Measurements from ENCODE around the gene CHST8. TPM values are rescaled to one million over a fixed set of nuclear protein-coding genes. Genes with fewer than 3 reads are reported as not detected.

The CHST8 gene
- total RNA-seq, 1 experiment from 2014 or later, result 33.5 TPM

DNA sequence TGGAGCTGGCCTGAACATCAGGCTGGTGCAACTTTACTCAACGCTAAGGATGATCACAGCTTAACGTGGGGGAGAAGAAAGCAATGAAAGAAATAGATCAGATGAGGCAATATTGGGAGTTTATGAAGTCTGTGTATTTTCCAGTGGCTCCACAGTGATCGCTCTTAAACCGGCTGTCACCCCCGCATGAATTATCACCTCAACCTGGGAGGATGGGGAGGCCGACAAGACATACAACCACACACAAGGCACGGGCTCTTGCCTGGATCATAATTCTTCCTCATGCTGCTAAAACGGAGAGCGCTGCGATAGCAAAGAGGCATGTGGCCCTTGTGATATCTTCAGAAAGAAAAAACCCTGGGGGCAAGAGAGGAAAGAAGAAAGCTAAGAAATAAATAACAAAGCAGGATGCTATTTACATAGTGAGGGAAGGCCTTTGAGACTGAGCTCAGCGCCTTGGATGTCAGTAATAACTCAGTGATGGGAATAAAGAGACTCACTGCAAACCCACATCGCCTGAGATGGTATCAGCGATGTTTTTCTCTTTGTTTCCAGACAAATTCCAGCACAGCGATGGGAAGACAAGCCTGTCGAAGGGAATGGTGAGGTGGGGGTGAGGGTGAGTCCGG lies 19.1 kb upstream of the CHST8 start:
- Mint-ChIP-seq H3K4me3 (no peak overlapping the region), H3K27ac (peak overlapping the region; percentile 3; the same call in 1 of the 2 replicates), H3K4me1 (peaks cover 26% of the 10 kb centered on the region), H3K27me3 (ENCODE audit: low read depth) (peaks cover 13% of the 10 kb centered on the region), H3K36me3 (peaks cover 16% of the 10 kb centered on the region), H3K9me3 (peaks cover 31% of the 10 kb centered on the region)
- ChIA-PET POLR2A (no interaction called here), CTCF (interaction anchor here (0.9 kb wide), 1 partner anchor 116 kb away, joined by 3 read pairs; no protein-coding TSS in a partner anchor)
- ATAC-seq, result peak; percentile 41; the same call in 1 of the 2 replicates
- TF ChIP-seq, protein P1, sequence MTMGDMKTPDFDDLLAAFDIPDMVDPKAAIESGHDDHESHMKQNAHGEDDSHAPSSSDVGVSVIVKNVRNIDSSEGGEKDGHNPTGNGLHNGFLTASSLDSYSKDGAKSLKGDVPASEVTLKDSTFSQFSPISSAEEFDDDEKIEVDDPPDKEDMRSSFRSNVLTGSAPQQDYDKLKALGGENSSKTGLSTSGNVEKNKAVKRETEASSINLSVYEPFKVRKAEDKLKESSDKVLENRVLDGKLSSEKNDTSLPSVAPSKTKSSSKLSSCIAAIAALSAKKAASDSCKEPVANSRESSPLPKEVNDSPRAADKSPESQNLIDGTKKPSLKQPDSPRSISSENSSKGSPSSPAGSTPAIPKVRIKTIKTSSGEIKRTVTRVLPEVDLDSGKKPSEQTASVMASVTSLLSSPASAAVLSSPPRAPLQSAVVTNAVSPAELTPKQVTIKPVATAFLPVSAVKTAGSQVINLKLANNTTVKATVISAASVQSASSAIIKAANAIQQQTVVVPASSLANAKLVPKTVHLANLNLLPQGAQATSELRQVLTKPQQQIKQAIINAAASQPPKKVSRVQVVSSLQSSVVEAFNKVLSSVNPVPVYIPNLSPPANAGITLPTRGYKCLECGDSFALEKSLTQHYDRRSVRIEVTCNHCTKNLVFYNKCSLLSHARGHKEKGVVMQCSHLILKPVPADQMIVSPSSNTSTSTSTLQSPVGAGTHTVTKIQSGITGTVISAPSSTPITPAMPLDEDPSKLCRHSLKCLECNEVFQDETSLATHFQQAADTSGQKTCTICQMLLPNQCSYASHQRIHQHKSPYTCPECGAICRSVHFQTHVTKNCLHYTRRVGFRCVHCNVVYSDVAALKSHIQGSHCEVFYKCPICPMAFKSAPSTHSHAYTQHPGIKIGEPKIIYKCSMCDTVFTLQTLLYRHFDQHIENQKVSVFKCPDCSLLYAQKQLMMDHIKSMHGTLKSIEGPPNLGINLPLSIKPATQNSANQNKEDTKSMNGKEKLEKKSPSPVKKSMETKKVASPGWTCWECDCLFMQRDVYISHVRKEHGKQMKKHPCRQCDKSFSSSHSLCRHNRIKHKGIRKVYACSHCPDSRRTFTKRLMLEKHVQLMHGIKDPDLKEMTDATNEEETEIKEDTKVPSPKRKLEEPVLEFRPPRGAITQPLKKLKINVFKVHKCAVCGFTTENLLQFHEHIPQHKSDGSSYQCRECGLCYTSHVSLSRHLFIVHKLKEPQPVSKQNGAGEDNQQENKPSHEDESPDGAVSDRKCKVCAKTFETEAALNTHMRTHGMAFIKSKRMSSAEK (CRISPR knock-in tag; IDR thresholded peaks at IDR 0.05; ENCODE audit: borderline replicate concordance), result no peak
- TF ChIP-seq FOXP1 (CRISPR knock-in tag; IDR thresholded peaks at IDR 0.05; ENCODE audit: borderline replicate concordance) (no peak), JAZF1 (CRISPR knock-in tag; IDR thresholded peaks at IDR 0.05) (no peak), KAT7 (CRISPR knock-in tag; IDR thresholded peaks at IDR 0.05; ENCODE audit: borderline replicate concordance) (no peak), ZNF671 (CRISPR knock-in tag; IDR thresholded peaks at IDR 0.05) (no peak), ELF4 (CRISPR knock-in tag; IDR thresholded peaks at IDR 0.05; ENCODE audit: low read depth) (no peak), FOXJ3 (CRISPR knock-in tag; IDR thresholded peaks at IDR 0.05; ENCODE audit: borderline replicate concordance) (no peak)
- TF ChIP-seq, protein P2, sequence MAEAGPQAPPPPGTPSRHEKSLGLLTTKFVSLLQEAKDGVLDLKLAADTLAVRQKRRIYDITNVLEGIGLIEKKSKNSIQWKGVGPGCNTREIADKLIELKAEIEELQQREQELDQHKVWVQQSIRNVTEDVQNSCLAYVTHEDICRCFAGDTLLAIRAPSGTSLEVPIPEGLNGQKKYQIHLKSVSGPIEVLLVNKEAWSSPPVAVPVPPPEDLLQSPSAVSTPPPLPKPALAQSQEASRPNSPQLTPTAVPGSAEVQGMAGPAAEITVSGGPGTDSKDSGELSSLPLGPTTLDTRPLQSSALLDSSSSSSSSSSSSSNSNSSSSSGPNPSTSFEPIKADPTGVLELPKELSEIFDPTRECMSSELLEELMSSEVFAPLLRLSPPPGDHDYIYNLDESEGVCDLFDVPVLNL (CRISPR knock-in tag; IDR thresholded peaks at IDR 0.05; ENCODE audit: borderline replicate concordance, low read depth), result no peak
- TF ChIP-seq, protein P3, sequence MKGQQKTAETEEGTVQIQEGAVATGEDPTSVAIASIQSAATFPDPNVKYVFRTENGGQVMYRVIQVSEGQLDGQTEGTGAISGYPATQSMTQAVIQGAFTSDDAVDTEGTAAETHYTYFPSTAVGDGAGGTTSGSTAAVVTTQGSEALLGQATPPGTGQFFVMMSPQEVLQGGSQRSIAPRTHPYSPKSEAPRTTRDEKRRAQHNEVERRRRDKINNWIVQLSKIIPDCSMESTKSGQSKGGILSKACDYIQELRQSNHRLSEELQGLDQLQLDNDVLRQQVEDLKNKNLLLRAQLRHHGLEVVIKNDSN (CRISPR knock-in tag; IDR thresholded peaks at IDR 0.05), result no peak
- TF ChIP-seq, protein P4, sequence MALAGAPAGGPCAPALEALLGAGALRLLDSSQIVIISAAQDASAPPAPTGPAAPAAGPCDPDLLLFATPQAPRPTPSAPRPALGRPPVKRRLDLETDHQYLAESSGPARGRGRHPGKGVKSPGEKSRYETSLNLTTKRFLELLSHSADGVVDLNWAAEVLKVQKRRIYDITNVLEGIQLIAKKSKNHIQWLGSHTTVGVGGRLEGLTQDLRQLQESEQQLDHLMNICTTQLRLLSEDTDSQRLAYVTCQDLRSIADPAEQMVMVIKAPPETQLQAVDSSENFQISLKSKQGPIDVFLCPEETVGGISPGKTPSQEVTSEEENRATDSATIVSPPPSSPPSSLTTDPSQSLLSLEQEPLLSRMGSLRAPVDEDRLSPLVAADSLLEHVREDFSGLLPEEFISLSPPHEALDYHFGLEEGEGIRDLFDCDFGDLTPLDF (CRISPR knock-in tag; IDR thresholded peaks at IDR 0.05), result no peak
- DNase-seq (ENCODE audit: low spot score), result no peak

DNA sequence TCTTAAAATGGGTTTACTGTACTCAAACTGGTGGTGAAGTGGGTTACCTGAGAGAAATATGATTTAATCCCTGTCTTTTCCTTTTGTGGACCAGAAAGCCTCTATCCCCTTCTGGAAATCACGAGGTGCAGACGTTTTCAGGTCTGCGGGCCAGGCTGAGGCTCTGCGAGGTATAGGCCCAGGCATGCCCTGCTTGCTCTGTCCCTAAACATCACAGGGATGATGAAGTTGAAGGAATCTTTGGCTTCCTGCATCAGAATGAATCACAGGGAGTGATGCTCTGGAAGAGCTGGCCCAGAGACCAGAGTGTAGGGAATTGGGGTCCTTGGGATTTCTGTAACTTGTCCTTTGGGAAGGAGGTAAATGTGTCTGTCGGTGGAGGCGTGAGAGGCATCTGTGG lies 18.4 kb upstream of the CHST8 start:
- DNase-seq (ENCODE audit: low spot score), result no peak
- H3K4me3 Mint-ChIP-seq, result no peak overlapping the region
- peaks cover 35% of the 10 kb centered on the region for H3K9me3 Mint-ChIP-seq
- H3K27ac Mint-ChIP-seq, result 0 out of 2 replicates have a peak overlapping the region, but pooled peaks have one; percentile 45
- peaks cover 13% of the 10 kb centered on the region for H3K27me3 Mint-ChIP-seq (ENCODE audit: low read depth)
- H3K4me1 Mint-ChIP-seq, result peaks cover 26% of the 10 kb centered on the region
- ChIA-PET POLR2A (interaction anchor here (0.6 kb wide), 1 partner anchor 37 kb away, joined by 4 read pairs; no protein-coding TSS in a partner anchor), CTCF (interaction anchor here (0.9 kb wide), 1 partner anchor 117 kb away, joined by 3 read pairs; no protein-coding TSS in a partner anchor)
- peaks cover 16% of the 10 kb centered on the region for H3K36me3 Mint-ChIP-seq
- TF ChIP-seq ZNF232 (CRISPR knock-in tag; IDR thresholded peaks at IDR 0.05) (no peak), ZNF219 (CRISPR knock-in tag; IDR thresholded peaks at IDR 0.05; ENCODE audit: borderline replicate concordance) (no peak), ESRRA (CRISPR knock-in tag; IDR thresholded peaks at IDR 0.05; ENCODE audit: borderline replicate concordance) (no peak), GTF2I (CRISPR knock-in tag; conservative IDR thresholded peaks at IDR 0.05) (no peak), IRF2 (CRISPR knock-in tag; IDR thresholded peaks at IDR 0.05; ENCODE audit: borderline replicate concordance, low read depth) (no peak)
- TF ChIP-seq, protein P5, sequence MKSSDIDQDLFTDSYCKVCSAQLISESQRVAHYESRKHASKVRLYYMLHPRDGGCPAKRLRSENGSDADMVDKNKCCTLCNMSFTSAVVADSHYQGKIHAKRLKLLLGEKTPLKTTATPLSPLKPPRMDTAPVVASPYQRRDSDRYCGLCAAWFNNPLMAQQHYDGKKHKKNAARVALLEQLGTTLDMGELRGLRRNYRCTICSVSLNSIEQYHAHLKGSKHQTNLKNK (CRISPR knock-in tag; IDR thresholded peaks at IDR 0.05), result no peak
- TF ChIP-seq, protein P6, sequence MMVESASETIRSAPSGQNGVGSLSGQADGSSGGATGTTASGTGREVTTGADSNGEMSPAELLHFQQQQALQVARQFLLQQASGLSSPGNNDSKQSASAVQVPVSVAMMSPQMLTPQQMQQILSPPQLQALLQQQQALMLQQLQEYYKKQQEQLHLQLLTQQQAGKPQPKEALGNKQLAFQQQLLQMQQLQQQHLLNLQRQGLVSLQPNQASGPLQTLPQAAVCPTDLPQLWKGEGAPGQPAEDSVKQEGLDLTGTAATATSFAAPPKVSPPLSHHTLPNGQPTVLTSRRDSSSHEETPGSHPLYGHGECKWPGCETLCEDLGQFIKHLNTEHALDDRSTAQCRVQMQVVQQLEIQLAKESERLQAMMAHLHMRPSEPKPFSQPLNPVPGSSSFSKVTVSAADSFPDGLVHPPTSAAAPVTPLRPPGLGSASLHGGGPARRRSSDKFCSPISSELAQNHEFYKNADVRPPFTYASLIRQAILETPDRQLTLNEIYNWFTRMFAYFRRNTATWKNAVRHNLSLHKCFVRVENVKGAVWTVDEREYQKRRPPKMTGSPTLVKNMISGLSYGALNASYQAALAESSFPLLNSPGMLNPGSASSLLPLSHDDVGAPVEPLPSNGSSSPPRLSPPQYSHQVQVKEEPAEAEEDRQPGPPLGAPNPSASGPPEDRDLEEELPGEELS (CRISPR knock-in tag; IDR thresholded peaks at IDR 0.05), result no peak
- ATAC-seq, result peak; percentile 34; the same call in 1 of the 2 replicates

All from WTC11 (cell line).